Endodermal cell (in vitro differentiated cells): Measurements from ENCODE around the gene RSPRY1. TPM values are rescaled to one million over a fixed set of nuclear protein-coding genes. Genes with fewer than 3 reads are reported as not detected.

Experiments
- DNase-seq: peaks from one replicate; pipeline ENCODE4 v3.0.0-alpha.2; 2017
- H3K27ac ChIP-seq: 2 replicates; pipeline ENCODE4 v1.5.1; 2013; ENCODE audit warnings: mild to moderate bottlenecking, low read depth, low read length, moderate library complexity
- H3K27me3 ChIP-seq: 2 replicates; pipeline ENCODE4 v1.6.1; 2013; ENCODE audit warnings: mild to moderate bottlenecking, low read length, moderate library complexity; ENCODE audit not compliant: insufficient read depth, control insufficient read depth, poor library complexity, severe bottlenecking
- H3K36me3 ChIP-seq: 2 replicates; pipeline ENCODE4 v1.7.0; 2013; ENCODE audit warnings: mild to moderate bottlenecking, low read length, moderate library complexity; ENCODE audit not compliant: control insufficient read depth, insufficient read depth
- H3K4me1 ChIP-seq: one replicate; pipeline ENCODE4 v1.7.0; 2013; ENCODE audit warnings: low read length; ENCODE audit not compliant: control insufficient read depth, insufficient read depth
- H3K4me3 ChIP-seq: 2 replicates; pipeline ENCODE4 v1.5.1; 2013; ENCODE audit warnings: mild to moderate bottlenecking, low read length, moderate library complexity
- H3K9ac ChIP-seq: 2 replicates; pipeline ENCODE4 v1.6.1; 2013; ENCODE audit warnings: mild to moderate bottlenecking, low read length, moderate library complexity; ENCODE audit not compliant: poor library complexity, severe bottlenecking; ENCODE audit errors: extremely low read depth
- H3K9me3 ChIP-seq: 2 replicates; pipeline ENCODE4 v1.6.1; 2013; ENCODE audit warnings: mild to moderate bottlenecking, low read length, moderate library complexity; ENCODE audit not compliant: control insufficient read depth
- H3K27ac Mint-ChIP-seq: 2 replicates; pipeline ENCODE4 v1.8.0; 2020; ENCODE audit warnings: mixed read lengths
- H3K27me3 Mint-ChIP-seq: 2 replicates; pipeline ENCODE4 v1.8.0; 2021; ENCODE audit warnings: mild to moderate bottlenecking, mixed read lengths; ENCODE audit not compliant: insufficient read depth
- H3K36me3 Mint-ChIP-seq: 2 replicates; pipeline ENCODE4 v1.8.0; 2020; ENCODE audit warnings: low read depth, mixed read lengths
- H3K4me1 Mint-ChIP-seq: 2 replicates; pipeline ENCODE4 v1.8.0; 2020; ENCODE audit warnings: mixed read lengths
- H3K4me3 Mint-ChIP-seq: 2 replicates; pipeline ENCODE4 v1.8.0; 2020; ENCODE audit warnings: mild to moderate bottlenecking, moderate library complexity, mixed read lengths
- H3K9me3 Mint-ChIP-seq: 2 replicates; pipeline ENCODE4 v1.8.0; 2020; ENCODE audit warnings: mild to moderate bottlenecking, mixed read lengths
- CTCF ChIP-seq: fragments of 200-600 bp; sonication (generic); conservative IDR thresholded peaks from 2 replicates; pipeline ENCODE4 v1.5.0; 2021; ENCODE audit warnings: antibody characterized with exemption, mild to moderate bottlenecking
- WGBS, 2 experiments: methylation state at CpG; one replicate each; pipeline versions ENCODE4 v1.1.5 to v1.1.7; 2013; ENCODE audit warnings: missing lambda C conversion rate in 2 of 2, mixed read lengths in 1 of 2; ENCODE audit not compliant: insufficient coverage in 1 of 2, insufficient read length in 1 of 2; 5-methylcytosine and 5-hydroxymethylcytosine counted together
- total RNA-seq, 2 donors: library from RNA; stranded (reverse); fragmentation: NEBNext Ultra II Directional in 1 of 2; extraction: Animal tissue kit (Norgen Biotek cat#: 25700) in 1 of 2; gene quantifications; 2 replicates in 1 of 2; 3 replicates in 1 of 2; pipeline ENCODE4 v1.2.1, GENCODE V29; 2021

The RSPRY1 gene
- total RNA-seq, 2 donors from 2014 or later = 40.3 to 46.5 TPM

DNA sequence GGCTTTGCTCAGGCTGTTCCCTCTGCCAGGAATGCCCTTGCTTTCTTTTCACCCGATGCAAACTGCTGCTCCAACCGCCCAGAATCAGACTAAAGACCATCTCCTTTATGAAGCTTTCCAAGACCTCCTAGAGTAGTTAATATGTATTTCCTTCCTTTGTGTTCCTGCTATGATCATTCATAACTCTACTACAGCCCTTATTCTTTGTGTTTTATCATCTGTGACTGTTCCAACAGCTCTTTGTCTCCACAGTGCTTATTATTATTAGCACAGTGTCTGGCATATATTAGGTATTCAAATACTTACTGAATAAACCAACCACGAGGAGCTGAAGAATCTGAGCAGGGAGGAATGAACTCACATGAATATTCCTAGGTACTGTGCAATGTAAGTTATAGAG lies 7.9 kb upstream of the RSPRY1 start:
- Histone ChIP-seq H3K4me1 (peaks cover 13% of the 10 kb centered on the region), H3K9me3 (no peaks in the 10 kb centered on the region), H3K36me3 (peaks cover 11% of the 10 kb centered on the region), H3K9ac (no peak overlapping the region), H3K27me3 (peaks cover 4% of the 10 kb centered on the region), H3K4me3 (peak overlapping the region; percentile 64), H3K27ac (peak overlapping the region; percentile 62)
- DNase-seq = no peak
- Mint-ChIP-seq H3K4me3 (no peak overlapping the region), H3K27me3 (peaks cover 76% of the 10 kb centered on the region), H3K9me3 (no peaks in the 10 kb centered on the region), H3K4me1 (peaks cover 22% of the 10 kb centered on the region), H3K36me3 (peaks cover 23% of the 10 kb centered on the region), H3K27ac (no peak overlapping the region)
- 86% methylated on average over 3 of the region's 3 CpGs; no CpG with 5 or more reads in 1 of the 2 experiments for WGBS, 2 experiments
- TF ChIP-seq CTCF = no peak

DNA sequence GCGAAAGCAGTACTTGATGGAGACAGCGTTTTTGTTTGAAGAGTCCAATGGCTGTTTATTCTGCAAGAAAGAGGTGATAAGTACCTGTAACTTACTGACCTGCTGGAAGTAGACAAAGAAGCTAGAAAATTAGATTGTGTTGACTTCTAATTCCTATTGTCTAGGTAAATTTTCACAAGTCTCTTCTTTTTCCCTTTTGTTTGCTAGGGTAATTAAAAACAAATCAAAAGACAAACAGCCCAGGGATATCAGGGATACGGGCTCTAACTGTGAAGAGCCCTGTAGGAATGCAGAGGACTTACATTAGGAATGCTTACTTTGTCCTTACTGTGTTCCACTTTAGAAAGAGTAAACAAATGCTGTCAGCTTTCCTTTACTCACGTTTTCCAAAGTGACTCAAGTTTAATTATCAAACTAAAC lies 7.3 kb upstream of the RSPRY1 start:
- H3K9ac ChIP-seq = peak overlapping the region; percentile 75
- TF ChIP-seq CTCF = peak; percentile 38
- peaks cover 4% of the 10 kb centered on the region for H3K27me3 ChIP-seq
- H3K27ac ChIP-seq = peak overlapping the region; percentile 3
- Mint-ChIP-seq H3K4me1 (peaks cover 22% of the 10 kb centered on the region), H3K27me3 (peaks cover 70% of the 10 kb centered on the region), H3K4me3 (peak overlapping the region; percentile 31), H3K9me3 (no peaks in the 10 kb centered on the region), H3K27ac (peak overlapping the region; percentile 80), H3K36me3 (peaks cover 18% of the 10 kb centered on the region)
- 20 to 51% methylated on average over 4 of the region's 4 CpGs for WGBS, 2 experiments
- H3K36me3 ChIP-seq = peaks cover 5% of the 10 kb centered on the region
- H3K4me3 ChIP-seq = peak overlapping the region; percentile 77
- DNase-seq = peak; percentile 47
- H3K9me3 ChIP-seq = no peaks in the 10 kb centered on the region
- peaks cover 13% of the 10 kb centered on the region for H3K4me1 ChIP-seq

GRCh38 chr16:57179215-57179828 lies 6.8 kb upstream of the RSPRY1 start:
- Mint-ChIP-seq H3K4me1 (peaks cover 22% of the 10 kb centered on the region), H3K27me3 (peaks cover 68% of the 10 kb centered on the region), H3K27ac (peak overlapping the region; percentile 80), H3K36me3 (peaks cover 15% of the 10 kb centered on the region), H3K4me3 (peak overlapping the region; percentile 31), H3K9me3 (no peaks in the 10 kb centered on the region)
- H3K27ac ChIP-seq = no peak overlapping the region
- H3K9ac ChIP-seq = peak overlapping the region; percentile 75
- no peaks in the 10 kb centered on the region for H3K9me3 ChIP-seq
- DNase-seq = no peak
- peaks cover 13% of the 10 kb centered on the region for H3K4me1 ChIP-seq
- H3K4me3 ChIP-seq = peak overlapping the region; percentile 77
- no peak for TF ChIP-seq CTCF
- WGBS, 2 experiments = 76 to 83% methylated on average over 3 of the region's 3 CpGs
- H3K27me3 ChIP-seq = peaks cover 4% of the 10 kb centered on the region
- peaks cover 5% of the 10 kb centered on the region for H3K36me3 ChIP-seq
